SK-N-DZ (cell line): ENCODE measurements around the gene TP53BP1.
"Not testable (repeated sequence)": the region's sequence is repeated elsewhere in the genome, so short reads cannot be mapped to it uniquely, and the experiment has no call there.

ENCODE experiments used
- DNase-seq: peaks from one replicate; pipeline ENCODE4 v3.0.0-alpha.2; 2015; ENCODE audit warnings: low spot score

Gene TP53BP1

GRCh38 chr15:43423793-43424192 lies 69.2 kb downstream of the TP53BP1 start:
- no peak for DNase-seq

DNA sequence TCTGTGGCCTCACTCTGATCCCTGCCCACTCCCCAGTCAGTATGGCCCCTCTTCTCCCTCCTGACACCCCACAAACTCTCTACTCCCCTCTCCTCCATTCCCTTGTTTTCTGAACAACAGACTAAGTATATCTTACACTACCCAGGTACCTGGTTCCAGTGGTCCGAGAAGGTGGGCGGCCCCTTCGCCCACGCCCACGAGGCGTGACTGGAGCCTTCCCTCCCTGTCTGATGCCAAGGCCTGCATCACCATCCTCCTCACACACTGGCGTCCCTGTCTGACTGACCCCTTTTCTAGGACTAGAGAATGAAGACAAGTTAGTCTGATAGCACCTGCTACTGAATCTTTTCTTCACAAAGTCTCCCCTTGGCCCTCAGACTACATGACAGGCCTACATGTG lies 72.1 kb downstream of the TP53BP1 start:
- no peak for DNase-seq

DNA sequence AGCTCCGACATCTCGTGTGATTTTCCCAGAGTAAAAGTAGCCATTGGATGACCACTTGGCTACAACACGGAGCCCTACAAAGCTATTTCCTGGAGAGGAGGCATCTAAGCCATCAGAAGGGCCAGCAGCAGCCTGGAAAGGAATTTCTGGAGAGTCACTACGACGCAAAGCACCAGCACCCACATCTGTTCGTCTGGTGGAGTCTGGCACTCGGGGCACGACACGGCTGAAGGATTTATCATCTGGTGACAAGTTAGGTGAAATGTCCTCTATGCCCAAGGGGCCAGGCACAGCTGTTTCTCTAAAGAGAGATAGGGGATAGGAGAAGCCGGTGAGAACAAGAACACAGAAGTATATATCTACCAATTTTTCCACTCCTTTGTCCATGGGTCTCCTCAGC lies 72.5 kb downstream of the TP53BP1 start:
- no peak for DNase-seq

DNA sequence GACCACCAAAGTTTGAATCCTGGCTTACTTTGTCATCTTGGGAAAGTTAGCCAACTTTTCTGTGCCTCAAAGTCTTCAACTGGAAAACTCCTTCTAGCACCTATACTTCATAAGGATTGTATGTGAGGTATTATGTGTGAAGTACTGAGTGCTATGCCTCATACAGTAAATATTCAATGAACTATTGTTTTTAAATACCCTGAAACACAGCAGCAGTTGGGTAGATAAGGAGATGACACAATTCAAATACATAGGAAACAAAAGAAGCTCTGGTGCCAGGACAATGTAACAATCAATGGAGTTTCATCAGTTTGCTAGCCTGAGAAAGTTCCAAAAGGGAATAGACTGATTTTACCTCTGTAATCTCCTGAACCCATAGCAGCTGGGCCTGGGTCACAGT lies 78.8 kb downstream of the TP53BP1 start:
- DNase-seq, result no peak

DNA sequence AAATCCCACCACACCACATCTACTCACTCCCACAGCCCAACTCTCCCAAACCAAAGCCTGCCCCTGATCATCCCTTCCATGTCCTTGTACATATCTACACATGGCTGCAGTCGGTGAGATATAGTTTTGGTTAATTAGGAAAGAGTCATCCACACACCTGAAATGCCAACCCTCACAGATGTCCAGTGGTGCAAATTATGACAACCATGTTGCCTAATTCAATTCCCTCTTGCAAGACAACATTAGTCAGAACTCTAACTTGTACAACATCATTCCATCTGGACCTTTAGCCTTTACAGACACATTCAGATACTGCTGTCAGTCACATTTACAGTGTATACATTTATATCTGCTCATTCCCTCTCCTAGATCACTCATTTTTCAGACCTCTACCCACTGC lies 80.9 kb downstream of the TP53BP1 start:
- DNase-seq, result no peak

DNA sequence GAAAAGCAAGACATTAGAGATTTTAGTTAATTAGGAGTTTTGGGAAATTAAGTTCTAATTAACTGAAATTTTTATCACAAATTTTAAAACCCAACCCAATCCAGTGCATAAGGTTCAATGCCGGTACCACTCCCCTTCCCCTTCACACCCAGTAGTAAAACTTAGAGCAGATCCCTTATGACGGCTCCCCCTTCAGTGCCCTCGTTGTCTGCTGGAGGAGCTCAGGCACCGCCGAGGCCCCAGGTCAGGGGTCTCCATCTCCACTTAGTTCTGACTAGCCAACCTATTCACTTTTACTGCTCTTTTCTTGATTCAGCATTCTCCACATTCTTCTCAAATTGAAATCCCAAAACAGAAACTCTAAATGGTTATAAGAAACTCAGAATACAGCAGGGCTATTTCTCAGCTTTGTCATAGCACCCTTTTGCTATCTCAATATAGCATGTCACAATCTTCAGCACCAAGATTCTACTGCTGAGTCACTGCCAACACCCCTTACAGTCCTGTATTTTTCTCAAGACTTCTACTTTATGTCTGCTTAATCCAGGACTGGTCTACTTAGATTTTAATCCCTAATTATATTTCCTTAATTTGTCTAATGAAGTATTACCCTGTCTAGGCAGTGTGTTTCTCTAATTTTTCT lies 82.3 kb downstream of the TP53BP1 start:
- DNase-seq, result no peak

DNA sequence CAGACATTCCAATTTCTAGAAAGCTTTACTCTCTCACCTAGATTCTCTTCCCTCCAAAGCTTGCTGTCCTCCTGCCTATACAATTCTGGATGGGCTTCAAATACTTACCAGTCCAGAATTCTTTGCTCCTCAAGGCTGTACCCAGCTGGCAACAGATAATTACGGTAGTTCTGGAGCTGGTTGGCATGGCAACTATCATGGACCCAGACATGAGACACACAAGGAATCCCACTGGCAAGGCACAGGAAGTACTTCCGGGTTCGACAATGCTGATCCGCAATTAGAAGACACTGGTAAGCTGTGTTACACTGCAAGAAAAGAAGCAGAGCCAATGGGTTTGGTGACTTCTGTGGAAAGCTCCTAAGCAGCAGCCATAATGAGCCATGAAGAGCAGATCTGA lies 84.2 kb downstream of the TP53BP1 start:
- no peak for DNase-seq

DNA sequence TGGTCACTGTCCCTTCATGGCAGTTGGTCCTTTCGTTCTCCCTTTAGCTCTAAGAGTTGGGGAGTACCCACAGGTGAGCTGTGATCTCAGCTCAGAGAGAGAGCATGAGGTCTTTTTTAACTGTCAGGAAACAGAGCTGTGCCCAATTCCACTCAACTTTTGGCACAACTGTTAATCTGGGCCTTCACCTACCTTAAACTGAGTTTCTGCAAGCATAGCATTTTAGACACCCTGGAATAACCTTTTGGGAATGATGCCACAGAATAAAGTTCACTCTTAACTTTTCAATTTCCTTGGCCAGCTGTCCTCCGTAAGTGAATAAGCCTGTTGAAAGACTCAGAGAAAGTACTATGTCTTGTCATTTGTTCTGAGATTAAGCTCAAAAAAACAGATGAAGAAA lies 86.1 kb downstream of the TP53BP1 start:
- DNase-seq, result no peak

- peak; percentile 33 for DNase-seq
These were observed 86.8 kb downstream of the TP53BP1 start for GRCh38 chr15:43406189-43406588.

GRCh38 chr15:43404130-43404529 lies 88.8 kb downstream of the TP53BP1 start:
- DNase-seq, result no peak

DNA sequence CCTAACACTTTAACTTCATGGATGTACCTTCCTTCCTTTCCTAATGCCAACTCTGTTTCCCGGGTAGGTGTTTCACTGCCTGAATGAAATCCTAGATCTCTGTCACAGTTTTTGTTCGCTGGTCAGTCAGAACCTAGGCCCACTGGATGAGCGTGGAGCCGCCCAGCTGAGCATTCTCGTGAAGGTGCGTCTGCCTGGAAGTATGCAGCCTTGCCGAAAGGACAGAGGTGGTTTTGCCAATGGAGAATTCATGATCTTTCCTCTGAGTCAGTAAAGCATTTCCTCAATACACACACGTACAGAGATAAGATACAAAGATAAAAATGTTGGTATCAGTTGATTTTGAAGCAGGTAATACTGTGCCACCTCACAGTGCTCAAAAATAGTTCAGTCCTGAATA lies 89.3 kb downstream of the TP53BP1 start:
- no peak for DNase-seq

DNA sequence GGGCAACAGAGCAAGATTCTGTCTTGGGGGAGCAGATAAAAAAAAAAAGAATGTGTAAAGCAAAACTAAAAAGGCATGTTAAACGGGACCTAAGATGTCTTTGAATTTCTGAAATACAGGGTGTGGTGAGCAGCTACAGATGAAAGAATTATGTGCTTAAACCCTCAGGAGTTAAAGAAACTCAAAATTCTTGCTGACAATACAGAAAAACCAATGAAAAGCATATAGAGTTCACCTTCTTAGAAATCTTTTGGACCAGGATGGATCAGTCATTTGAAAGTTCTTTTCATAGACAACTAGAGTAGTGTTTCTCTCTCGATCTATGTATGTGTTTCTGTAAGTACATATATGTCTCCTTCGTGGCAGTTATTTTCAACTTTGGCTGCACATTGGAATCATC lies 90.7 kb downstream of the TP53BP1 start:
- DNase-seq, result no peak

DNA sequence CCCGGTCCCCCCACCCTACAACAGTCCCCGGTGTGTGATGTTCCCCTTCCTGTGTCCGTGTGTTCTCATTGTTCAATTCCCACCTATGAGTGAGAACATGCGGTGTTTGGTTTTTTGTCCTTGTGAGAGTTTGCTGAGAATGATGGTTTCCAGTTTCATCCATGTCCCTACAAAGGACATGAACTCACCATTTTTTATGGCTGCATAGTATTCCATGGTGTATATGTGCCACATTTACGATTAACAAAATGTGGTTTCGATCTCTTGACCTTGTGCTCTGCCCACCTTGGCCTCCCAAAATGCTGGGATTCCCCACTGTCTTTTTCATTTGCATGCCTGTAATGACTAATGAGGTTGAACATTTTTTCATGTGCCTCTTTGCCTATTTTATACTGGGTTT lies 99.4 kb downstream of the TP53BP1 start:
- DNase-seq, result not testable (repeated sequence)

DNA sequence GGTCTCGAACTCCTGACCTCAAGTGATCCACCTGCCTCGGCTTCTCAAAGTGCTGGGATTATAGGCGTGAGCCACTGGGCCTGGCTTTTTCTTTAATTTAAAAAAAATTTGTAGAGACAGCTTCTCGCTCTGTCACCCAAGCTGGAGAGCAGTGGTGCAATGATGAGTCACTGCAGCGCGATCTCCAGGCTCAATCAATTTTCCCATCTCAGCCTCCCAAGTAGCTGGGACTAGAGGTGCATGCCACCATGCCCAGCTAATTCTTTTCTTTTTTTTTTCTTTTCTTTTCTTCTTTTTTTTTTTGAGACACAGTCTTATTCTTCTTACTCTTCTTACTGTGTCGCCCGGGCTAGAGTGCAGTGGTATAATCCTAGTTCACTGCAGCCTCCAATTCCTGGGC lies 102.2 kb downstream of the TP53BP1 start:
- DNase-seq, result no peak

- DNase-seq, result no peak
These were observed 109.9 kb downstream of the TP53BP1 start for GRCh38 chr15:43383070-43383469.

- no peak for DNase-seq
These were observed 110.6 kb downstream of the TP53BP1 start for GRCh38 chr15:43382310-43382709.

DNA sequence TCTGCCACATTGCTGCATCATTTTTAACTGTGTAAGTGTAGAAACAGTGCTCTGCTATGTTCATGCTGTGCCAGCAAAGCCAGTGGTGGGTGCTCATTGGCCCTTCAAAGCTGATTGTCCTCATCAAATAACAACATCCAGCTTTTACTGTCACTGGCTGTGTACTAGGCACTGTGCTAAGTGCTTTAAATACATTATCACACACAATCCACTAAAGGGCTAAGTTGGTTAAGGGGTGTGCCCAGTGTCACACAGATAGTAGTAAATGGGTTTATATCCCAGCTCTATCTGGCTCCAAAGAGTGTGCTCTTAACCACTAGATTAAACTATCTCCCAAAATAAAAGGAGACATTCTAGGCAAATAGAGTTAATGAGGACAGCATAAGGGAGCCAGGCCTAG lies 114.4 kb downstream of the TP53BP1 start:
- DNase-seq, result no peak

DNA sequence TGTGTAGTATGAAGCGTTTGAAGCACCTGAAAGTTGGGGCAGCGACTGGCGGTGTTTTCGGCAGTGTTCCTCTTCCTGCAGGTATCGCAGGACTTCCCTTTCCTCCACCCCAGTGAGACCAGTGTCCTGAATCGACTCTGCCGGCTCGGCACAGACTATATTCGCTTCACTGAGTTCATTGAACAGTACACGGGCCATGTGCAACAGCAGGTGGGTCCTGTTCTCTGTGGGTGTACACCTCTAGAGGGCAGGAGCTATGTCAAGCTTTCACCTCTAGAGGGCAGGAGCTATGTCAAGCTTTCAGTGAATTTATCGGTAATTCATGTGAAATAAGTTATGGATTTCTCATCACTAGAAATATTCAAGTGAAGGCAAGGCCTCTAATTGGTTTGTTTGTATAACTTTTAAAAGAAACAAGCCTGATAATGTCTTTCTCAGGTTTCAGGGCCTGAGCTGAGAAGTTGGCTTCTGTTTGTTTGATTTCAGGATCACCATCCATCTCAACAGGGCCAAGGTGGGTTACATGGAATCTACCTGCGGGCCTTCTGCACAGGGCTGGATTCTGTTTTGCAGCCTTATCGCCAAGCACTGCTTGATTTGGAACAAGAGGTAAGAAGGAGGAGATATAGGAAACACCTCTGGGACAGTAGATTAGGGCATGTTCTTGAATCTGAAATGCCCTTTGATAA lies 116.8 kb downstream of the TP53BP1 start:
- peak; percentile 50 for DNase-seq

DNA sequence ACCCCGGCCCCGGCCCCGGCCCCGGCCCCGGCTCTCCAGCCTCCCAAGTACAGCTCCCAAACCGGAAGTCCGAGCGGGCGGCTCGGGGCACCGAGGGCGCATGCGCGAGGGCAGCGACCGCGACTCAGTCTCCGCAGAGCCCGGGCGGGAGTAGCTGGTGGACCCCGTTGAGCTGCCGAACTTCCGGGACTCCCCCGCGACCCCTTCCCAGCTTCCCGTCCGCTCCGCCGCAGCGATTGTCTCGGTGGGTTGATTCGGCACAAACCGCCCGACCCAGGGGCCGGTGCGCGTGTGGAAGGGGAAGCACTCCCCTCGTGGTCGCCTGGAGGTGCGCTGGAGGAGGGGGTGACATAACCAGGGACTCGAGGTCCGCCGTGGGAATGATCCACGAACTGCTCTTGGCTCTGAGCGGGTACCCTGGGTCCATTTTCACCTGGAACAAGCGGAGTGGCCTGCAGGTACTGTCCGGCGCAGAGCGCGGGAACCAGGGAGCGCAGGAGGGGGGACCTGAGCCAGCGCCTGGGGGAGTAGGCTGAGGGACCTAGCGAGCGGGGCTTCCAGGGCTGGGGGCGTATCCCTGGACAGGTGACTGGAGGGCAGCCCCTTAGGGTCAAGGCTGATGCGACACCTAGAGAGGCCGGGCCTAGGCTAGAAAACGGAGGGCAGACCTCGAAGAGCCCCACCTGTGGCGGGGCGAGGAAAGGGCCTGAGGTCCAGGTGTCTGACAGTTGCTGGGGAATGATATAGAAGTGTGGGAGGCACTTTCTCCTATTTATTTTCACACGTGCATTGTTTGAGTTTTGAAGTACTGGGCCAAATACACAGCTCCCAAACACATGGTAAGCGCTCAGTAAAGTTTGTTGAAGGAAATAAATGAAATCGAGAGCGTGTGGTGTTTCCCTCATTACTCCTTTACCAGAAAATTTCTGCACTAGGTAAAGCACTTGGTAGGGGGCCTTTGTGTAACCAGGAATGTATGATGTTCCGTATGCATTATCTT lies 121.7 kb downstream of the TP53BP1 start, which contains the start of the genes TUBGCP4 and ZSCAN29:
Gene TUBGCP4, plus strand, starts transcription at position 127 of the 1,000 bp plus-strand sequence. Its CDS starts 254 bp downstream, at position 381.
Gene ZSCAN29, minus strand, starts transcription at position 69 of the 1,000 bp plus-strand sequence. CDS start 1,130 bp downstream, outside the sequence.
- peak; percentile 91 for DNase-seq

- DNase-seq, result peak; percentile 22
These were observed 122.5 kb downstream of the TP53BP1 start for GRCh38 chr15:43370310-43370974.

DNA sequence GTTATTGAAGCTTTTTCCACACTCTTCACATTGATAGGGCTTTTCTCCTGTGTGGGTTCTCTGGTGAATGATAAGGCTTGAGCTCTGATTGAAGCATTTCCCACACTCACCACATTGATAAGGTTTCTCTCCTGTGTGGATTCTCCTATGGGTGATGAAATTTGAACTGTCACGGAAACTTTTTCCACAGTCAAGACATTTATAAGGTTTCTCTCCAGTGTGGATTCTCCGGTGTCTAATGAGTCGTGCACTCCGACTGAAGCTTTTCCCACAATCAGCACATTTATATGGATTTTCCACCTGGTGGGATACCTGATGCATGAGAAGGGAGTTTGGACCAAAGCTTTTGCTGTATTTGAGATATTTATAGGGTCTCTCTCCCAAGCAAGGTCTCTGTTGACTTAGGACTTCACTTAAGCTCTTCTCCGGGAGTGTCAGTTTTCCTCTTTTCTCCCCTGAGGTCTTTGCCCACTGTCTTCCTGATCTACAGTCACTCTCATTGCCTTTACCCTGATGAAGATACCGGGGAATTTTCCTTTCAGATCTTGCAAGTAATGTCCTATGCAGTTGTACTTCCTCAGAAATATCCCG lies 131.5 kb downstream of the TP53BP1 start:
- DNase-seq, result no peak
